Measurements from ENCODE around the gene LIMS1. TPM values are rescaled to one million over a fixed set of nuclear protein-coding genes. Genes with fewer than 3 reads are reported as not detected.

Gene LIMS1
- polyA plus RNA-seq, 1 experiment: 95.0 TPM

DNA sequence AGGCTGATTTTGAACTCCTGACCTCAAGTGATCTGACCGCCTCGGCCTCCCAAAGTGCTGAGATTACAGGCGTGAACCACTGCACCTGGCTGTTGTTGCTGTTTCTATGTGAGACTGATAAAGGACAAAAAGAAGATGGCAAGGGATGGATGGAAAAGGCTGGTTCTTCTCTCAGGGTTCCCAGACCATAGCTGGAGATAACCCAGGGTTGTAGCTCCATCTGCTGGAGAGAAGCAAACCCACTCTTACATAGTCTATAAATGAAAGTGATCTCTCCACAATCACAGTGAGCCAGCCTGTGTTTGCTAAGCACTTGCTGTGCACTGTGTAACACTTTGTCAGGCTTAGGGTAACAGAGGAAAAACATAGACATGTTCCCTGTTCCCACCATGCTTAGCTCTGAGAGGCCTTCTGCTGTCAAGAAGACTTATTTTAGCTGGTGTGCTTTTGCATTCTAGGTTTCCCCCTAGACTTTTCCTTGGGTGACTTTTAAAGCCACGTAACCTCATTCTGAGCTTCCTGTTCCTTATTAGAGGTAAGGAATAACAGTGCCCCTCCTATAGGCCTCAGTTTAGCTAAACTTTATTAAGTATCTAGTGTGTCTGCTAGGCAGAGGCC is 49.7 kb downstream of the LIMS1 start:
- H3K27ac ChIP-seq (ENCODE audit: low read depth, low read length): no peak overlapping the region
- H3K4me3 ChIP-seq (ENCODE audit: low read depth, low read length): no peak overlapping the region
- DNase-seq (ENCODE audit: low read depth, low spot score): no peak
- TF ChIP-seq, protein P1, sequence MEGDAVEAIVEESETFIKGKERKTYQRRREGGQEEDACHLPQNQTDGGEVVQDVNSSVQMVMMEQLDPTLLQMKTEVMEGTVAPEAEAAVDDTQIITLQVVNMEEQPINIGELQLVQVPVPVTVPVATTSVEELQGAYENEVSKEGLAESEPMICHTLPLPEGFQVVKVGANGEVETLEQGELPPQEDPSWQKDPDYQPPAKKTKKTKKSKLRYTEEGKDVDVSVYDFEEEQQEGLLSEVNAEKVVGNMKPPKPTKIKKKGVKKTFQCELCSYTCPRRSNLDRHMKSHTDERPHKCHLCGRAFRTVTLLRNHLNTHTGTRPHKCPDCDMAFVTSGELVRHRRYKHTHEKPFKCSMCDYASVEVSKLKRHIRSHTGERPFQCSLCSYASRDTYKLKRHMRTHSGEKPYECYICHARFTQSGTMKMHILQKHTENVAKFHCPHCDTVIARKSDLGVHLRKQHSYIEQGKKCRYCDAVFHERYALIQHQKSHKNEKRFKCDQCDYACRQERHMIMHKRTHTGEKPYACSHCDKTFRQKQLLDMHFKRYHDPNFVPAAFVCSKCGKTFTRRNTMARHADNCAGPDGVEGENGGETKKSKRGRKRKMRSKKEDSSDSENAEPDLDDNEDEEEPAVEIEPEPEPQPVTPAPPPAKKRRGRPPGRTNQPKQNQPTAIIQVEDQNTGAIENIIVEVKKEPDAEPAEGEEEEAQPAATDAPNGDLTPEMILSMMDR (IDR thresholded peaks at IDR 0.05; ENCODE audit: low read depth, low read length): peak; percentile 82
- POLR2A ChIA-PET: interaction anchor here (1.0 to 1.5 kb wide), 3 partner anchors 9 to 52 kb away, joined by 4 to 7 read pairs (median 4); no protein-coding TSS in a partner anchor
- CTCF ChIA-PET: interaction anchor here (0.6 to 2.5 kb wide), 42 partner anchors 10 to 371 kb away, joined by 3 to 53 read pairs (median 4); partner anchors contain the start of genes GCC2 and LIMS1
- H3K9me3 ChIP-seq (ENCODE audit: control insufficient read depth, insufficient read depth, low read length): no peaks in the 10 kb centered on the region
- no peaks in the 10 kb centered on the region for H3K27me3 ChIP-seq (ENCODE audit: control insufficient read depth, insufficient read depth, low read length)

DNA sequence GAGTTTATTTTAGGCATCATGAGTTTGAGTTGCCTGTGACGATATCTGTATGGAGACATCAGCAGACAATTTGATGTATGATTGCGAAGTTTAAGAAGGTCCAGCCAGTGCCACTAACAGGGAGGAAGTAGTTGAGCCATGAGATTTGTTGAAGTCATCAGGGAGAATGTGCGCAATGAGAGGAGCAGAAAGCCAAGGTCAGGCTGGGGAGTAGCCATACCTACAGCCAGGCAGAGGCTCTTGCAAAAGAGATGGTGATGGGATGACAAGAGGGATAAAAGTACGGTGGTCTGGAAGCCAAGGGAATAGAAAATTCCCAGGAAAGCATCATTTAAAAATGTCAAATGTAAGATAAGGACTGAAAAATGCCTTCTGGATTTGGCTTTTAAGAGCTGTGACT is 51.2 kb downstream of the LIMS1 start:
- POLR2A ChIA-PET: interaction anchor here (1.5 to 1.6 kb wide), 2 partner anchors 10 to 14 kb away, joined by 4 to 6 read pairs; no protein-coding TSS in a partner anchor
- CTCF ChIA-PET: interaction anchor here (1.1 to 3.9 kb wide), 5 partner anchors 12 to 232 kb away, joined by 3 to 53 read pairs (median 5); no protein-coding TSS in a partner anchor
- Histone ChIP-seq H3K27me3 (ENCODE audit: control insufficient read depth, insufficient read depth, low read length) (no peaks in the 10 kb centered on the region), H3K9me3 (ENCODE audit: control insufficient read depth, insufficient read depth, low read length) (no peaks in the 10 kb centered on the region), H3K4me3 (ENCODE audit: low read depth, low read length) (no peak overlapping the region), H3K27ac (ENCODE audit: low read depth, low read length) (no peak overlapping the region)
- DNase-seq (ENCODE audit: low read depth, low spot score): no peak
- TF ChIP-seq, protein P1 (IDR thresholded peaks at IDR 0.05; ENCODE audit: low read depth, low read length): no peak

DNA sequence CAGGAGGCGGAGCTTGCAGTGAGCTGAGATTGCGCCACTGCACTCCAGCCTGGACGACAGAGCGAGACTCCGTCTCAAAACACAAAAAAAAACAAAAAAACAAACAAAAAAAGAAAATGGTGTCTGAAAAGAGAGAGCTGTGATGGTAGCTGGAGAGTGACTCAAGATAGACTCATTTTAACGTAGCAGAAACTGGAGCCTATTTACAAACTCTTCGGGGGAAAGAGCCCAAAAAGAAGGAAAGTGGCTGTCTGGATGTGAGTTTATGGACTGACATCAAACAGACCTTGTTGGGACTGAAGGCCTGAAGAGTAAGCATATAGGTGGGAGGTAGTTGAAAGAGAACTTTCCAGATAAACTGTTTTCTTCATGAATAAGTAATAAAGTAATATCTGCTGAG is 51.8 kb downstream of the LIMS1 start:
- H3K4me3 ChIP-seq (ENCODE audit: low read depth, low read length): no peak overlapping the region
- H3K27me3 ChIP-seq (ENCODE audit: control insufficient read depth, insufficient read depth, low read length): no peaks in the 10 kb centered on the region
- POLR2A ChIA-PET: interaction anchor here (1.0 to 1.7 kb wide), 5 partner anchors 9 to 138 kb away, joined by 3 to 6 read pairs (median 5); partner anchors contain the start of gene GCC2
- CTCF ChIA-PET: interaction anchor here (1.1 to 3.9 kb wide), 6 partner anchors 8 to 237 kb away, joined by 3 to 29 read pairs (median 3); no protein-coding TSS in a partner anchor
- DNase-seq (ENCODE audit: low read depth, low spot score): no peak
- H3K9me3 ChIP-seq (ENCODE audit: control insufficient read depth, insufficient read depth, low read length): no peaks in the 10 kb centered on the region
- peak overlapping the region; percentile 43 for H3K27ac ChIP-seq (ENCODE audit: low read depth, low read length)
- TF ChIP-seq, protein P1 (IDR thresholded peaks at IDR 0.05; ENCODE audit: low read depth, low read length): no peak

DNA sequence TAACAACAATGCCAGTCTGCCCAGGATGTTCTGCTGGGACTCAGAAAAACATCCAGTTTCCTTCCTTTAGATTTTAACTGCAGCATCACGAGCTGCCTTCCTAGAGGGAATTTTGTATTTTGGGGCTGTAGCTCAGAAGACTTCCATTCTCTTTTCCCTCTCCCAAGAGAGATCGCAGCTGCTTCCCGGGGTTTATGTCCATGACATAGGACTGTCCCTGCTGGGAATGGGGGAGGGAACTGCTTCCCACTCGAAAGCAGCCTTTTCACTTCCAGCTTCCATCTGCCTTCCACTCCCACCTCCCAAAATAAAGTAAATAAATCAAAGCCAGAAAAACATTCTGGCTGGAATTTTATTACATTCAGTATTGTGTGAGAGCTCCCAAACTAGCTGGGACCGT is 52.4 kb downstream of the LIMS1 start:
- Histone ChIP-seq H3K9me3 (ENCODE audit: control insufficient read depth, insufficient read depth, low read length) (no peaks in the 10 kb centered on the region), H3K27ac (ENCODE audit: low read depth, low read length) (peak overlapping the region; percentile 69), H3K27me3 (ENCODE audit: control insufficient read depth, insufficient read depth, low read length) (no peaks in the 10 kb centered on the region), H3K4me3 (ENCODE audit: low read depth, low read length) (no peak overlapping the region)
- DNase-seq (ENCODE audit: low read depth, low spot score): no peak
- ChIA-PET POLR2A (interaction anchor here (1.0 to 1.7 kb wide), 5 partner anchors 8 to 138 kb away, joined by 3 to 6 read pairs (median 5); partner anchors contain the start of gene GCC2), CTCF (interaction anchor here (1.1 to 3.9 kb wide), 5 partner anchors 9 to 238 kb away, joined by 3 to 29 read pairs (median 3); no protein-coding TSS in a partner anchor)
- TF ChIP-seq, protein P1 (IDR thresholded peaks at IDR 0.05; ENCODE audit: low read depth, low read length): no peak

DNA sequence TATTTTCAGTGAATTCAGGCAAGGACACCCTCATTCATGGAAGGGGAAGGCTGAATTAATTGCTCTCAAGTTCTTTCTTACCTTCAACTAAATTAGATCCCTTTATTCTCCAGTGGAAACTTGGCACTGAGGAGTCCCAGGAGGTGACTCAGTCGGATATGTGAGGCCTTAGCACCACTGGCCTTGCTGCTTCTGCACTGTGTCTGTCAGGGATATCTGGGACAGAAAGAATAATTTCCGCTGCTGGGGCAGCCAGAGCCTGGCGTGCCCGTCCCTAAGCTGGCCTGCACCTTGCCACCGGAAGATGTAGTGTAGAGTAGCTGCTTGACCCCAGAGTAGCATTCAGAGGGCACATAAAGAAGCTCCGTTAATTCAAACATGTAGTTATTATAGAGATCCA is 53.4 kb downstream of the LIMS1 start:
- H3K4me3 ChIP-seq (ENCODE audit: low read depth, low read length): no peak overlapping the region
- TF ChIP-seq, protein P1 (IDR thresholded peaks at IDR 0.05; ENCODE audit: low read depth, low read length): no peak
- H3K27ac ChIP-seq (ENCODE audit: low read depth, low read length): no peak overlapping the region
- CTCF ChIA-PET: interaction anchor here (1.3 to 3.9 kb wide), 2 partner anchors 49 to 239 kb away, joined by 3 to 29 read pairs; no protein-coding TSS in a partner anchor
- H3K9me3 ChIP-seq (ENCODE audit: control insufficient read depth, insufficient read depth, low read length): no peaks in the 10 kb centered on the region
- no peaks in the 10 kb centered on the region for H3K27me3 ChIP-seq (ENCODE audit: control insufficient read depth, insufficient read depth, low read length)
- no peak for DNase-seq (ENCODE audit: low read depth, low spot score)
- POLR2A ChIA-PET: interaction anchor here (1.3 to 1.7 kb wide), 2 partner anchors 23 to 139 kb away, joined by 4 to 6 read pairs; partner anchors contain the start of gene GCC2
